T-cell (primary cell): ENCODE results near the gene RAP1GAP. TPM values are rescaled to one million over a fixed set of nuclear protein-coding genes. Genes with fewer than 3 reads are reported as not detected.

Experiments
- ATAC-seq, 4 experiments: fragments of 200-7000 bp in 3 of 4; fragments of 150-1000 bp in 1 of 4; cut with Tn5 transposase; replicated peaks in 1 of 4; 1 replicate in 3 of 4; 2 replicates in 1 of 4; pipeline ENCODE4 v1.10.0; 2021; ENCODE audit warnings: moderate library complexity in 3 of 4, mild to moderate bottlenecking in 2 of 4, moderate number of reproducible peaks in 1 of 4
- CTCF ChIA-PET, 2 donors: fragments of 300-600 bp; sonication (Branson Sonifier 250); formaldehyde crosslinking; loops; one replicate each; lab custom pipeline; 2022; ENCODE audit warnings: antibody characterized with exemption in 2 of 2; lab: Charles Lee
- POLR2A ChIA-PET, 2 donors: fragments of 300-600 bp; sonication (Branson Sonifier 250); formaldehyde crosslinking; loops; one replicate each; lab custom pipeline; 2022; ENCODE audit warnings: antibody characterized with exemption in 2 of 2; lab: Charles Lee
- DNase-seq, 35 experiments: peaks; one replicate each; pipeline versions ENCODE4 v3.0.0 to v3.0.0-alpha.2; 2013 to 2023
- H3K27ac ChIP-seq: one replicate; pipeline ENCODE4 v1.5.1; 2013; ENCODE audit warnings: low read length
- H3K27me3 ChIP-seq, 2 experiments: replicated peaks in 1 of 2; 1 replicate in 1 of 2; 2 replicates in 1 of 2; pipeline versions ENCODE4 v1.6.1 to v1.7.0; 2013; ENCODE audit warnings: low read length in 1 of 2, mixed read lengths in 1 of 2; ENCODE audit not compliant: control insufficient read depth in 2 of 2, insufficient read depth in 2 of 2; ENCODE audit errors: extremely low read depth in 1 of 2
- H3K36me3 ChIP-seq, 2 donors: 1 replicate in 1 of 2; 2 replicates in 1 of 2; pipeline versions ENCODE4 v1.6.1 to v1.7.0; 2013; ENCODE audit warnings: low read length in 1 of 2; ENCODE audit not compliant: control insufficient read depth in 2 of 2, insufficient read depth in 1 of 2; ENCODE audit errors: extremely low read depth in 1 of 2
- H3K4me1 ChIP-seq, 2 experiments: 1 replicate in 1 of 2; 2 replicates in 1 of 2; pipeline versions ENCODE4 v1.6.1 to v1.7.0; 2013; ENCODE audit warnings: low read length in 2 of 2, mixed read lengths in 1 of 2; ENCODE audit not compliant: insufficient read depth in 2 of 2, control insufficient read depth in 1 of 2; ENCODE audit errors: extremely low read depth in 1 of 2
- H3K4me3 ChIP-seq, 2 donors: 1 replicate in 1 of 2; 2 replicates in 1 of 2; pipeline versions ENCODE4 v1.5.1 to v1.7.0; 2013; ENCODE audit warnings: mild to moderate bottlenecking in 2 of 2, low read length in 1 of 2, moderate library complexity in 1 of 2; ENCODE audit not compliant: control insufficient read depth in 1 of 2; ENCODE audit errors: extremely low read depth in 1 of 2
- H3K9me3 ChIP-seq: 2 replicates; pipeline ENCODE4 v1.7.0; 2013
- H3K27ac Mint-ChIP-seq, 2 donors: one replicate each; pipeline ENCODE4 v1.8.0; 2020 to 2021; ENCODE audit warnings: mild to moderate bottlenecking in 2 of 2, mixed read lengths in 2 of 2
- H3K27me3 Mint-ChIP-seq, 2 donors: one replicate each; pipeline ENCODE4 v1.8.0; 2021 to 2022; ENCODE audit warnings: mixed read lengths in 2 of 2
- H3K36me3 Mint-ChIP-seq: one replicate; pipeline ENCODE4 v1.8.0; 2021; ENCODE audit warnings: mixed read lengths
- H3K4me1 Mint-ChIP-seq, 3 donors: one replicate each; pipeline ENCODE4 v1.8.0; 2020 to 2022; ENCODE audit warnings: mixed read lengths in 3 of 3, mild to moderate bottlenecking in 1 of 3
- H3K4me3 Mint-ChIP-seq, 3 donors: one replicate each; pipeline ENCODE4 v1.8.0; 2020 to 2022; ENCODE audit warnings: mild to moderate bottlenecking in 3 of 3, mixed read lengths in 3 of 3, moderate library complexity in 3 of 3
- H3K9me3 Mint-ChIP-seq, 3 donors: one replicate each; pipeline ENCODE4 v1.8.0; 2020 to 2022; ENCODE audit warnings: mixed read lengths in 3 of 3
- WGBS: methylation state at CpG from one replicate; pipeline ENCODE4 v1.1.5; 2013; ENCODE audit warnings: missing lambda C conversion rate; ENCODE audit not compliant: insufficient coverage; 5-methylcytosine and 5-hydroxymethylcytosine counted together
- total RNA-seq, 35 experiments: library from RNA in 6 of 35; stranded (reverse) in 6 of 35; fragments of 120-200 nt in 1 of 35; gene quantifications; one replicate each; pipeline versions ENCODE4 v1.2.1 to v1.2.4 and lab custom pipeline; 2013 to 2026

Gene RAP1GAP
- total RNA-seq, 5 donors from 2014 or later (not counting 1 experiment from before 2014, with no cell fraction given) = 0.18 to 1.0 (median 0.35) TPM

DNA sequence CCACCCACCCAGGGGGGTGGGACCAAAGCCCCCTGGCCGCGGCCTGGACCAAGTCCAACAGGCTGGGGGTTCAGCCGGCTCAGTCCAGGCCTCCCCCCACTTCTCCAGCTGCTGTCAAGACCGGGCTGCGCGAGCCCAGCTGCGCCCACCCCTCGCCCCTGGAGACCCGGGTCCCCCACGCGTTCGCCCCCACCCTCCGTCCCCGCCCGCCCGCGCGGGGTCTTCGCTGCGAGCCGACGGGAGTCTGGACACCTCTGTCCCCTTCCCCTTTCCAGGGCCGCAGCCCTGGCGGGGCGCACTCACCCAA is 253 bp downstream of the RAP1GAP start:
- ATAC-seq = peak in 1 of 4 experiments; percentile 14
- Histone ChIP-seq H3K9me3 (no peaks in the 10 kb centered on the region), H3K4me3 (peak overlapping the region; percentile 10 to 79), H3K27me3 (peaks cover 0 to 61% of the 10 kb centered on the region in 2 experiments), H3K27ac (no peak overlapping the region), H3K4me1 (peaks cover 0 to 24% of the 10 kb centered on the region in 2 experiments), H3K36me3 (no peaks in the 10 kb centered on the region)
- 2% methylated on average over 25 of the region's 25 CpGs for WGBS
- Mint-ChIP-seq H3K4me3 (peak overlapping the region in 1 of 3 donors; percentile 65), H3K9me3 (no peaks in the 10 kb centered on the region), H3K4me1 (peaks cover 9 to 14% (median 10%) of the 10 kb centered on the region in 3 donors), H3K36me3 (no peaks in the 10 kb centered on the region), H3K27ac (no peak overlapping the region), H3K27me3 (peaks cover 22 to 43% of the 10 kb centered on the region in 2 donors)
- CTCF ChIA-PET = no interaction called here
- no peak for DNase-seq
- POLR2A ChIA-PET = no interaction called here

- ChIA-PET POLR2A (no interaction called here), CTCF (no interaction called here)
- H3K27ac ChIP-seq = no peak overlapping the region
- peaks cover 24 to 47% of the 10 kb centered on the region in 2 donors for H3K27me3 Mint-ChIP-seq
- H3K4me1 ChIP-seq = peaks cover 0 to 24% of the 10 kb centered on the region in 2 experiments
- H3K9me3 Mint-ChIP-seq = no peaks in the 10 kb centered on the region
- peak overlapping the region in 2 of 3 donors; percentile 21 to 65 for H3K4me3 Mint-ChIP-seq
- no peaks in the 10 kb centered on the region for H3K36me3 ChIP-seq
- peak in 1 of 4 experiments; percentile 19 for ATAC-seq
- WGBS = 16% methylated on average over 23 of the region's 33 CpGs
- H3K4me1 Mint-ChIP-seq = peaks cover 9 to 14% (median 10%) of the 10 kb centered on the region in 3 donors
- H3K27me3 ChIP-seq = peaks cover 0 to 66% of the 10 kb centered on the region in 2 experiments
- no peaks in the 10 kb centered on the region for H3K9me3 ChIP-seq
- peak overlapping the region; percentile 10 to 33 for H3K4me3 ChIP-seq
- no peak for DNase-seq
- no peaks in the 10 kb centered on the region for H3K36me3 Mint-ChIP-seq
- no peak overlapping the region for H3K27ac Mint-ChIP-seq
Measured at GRCh38 chr1:21668232-21668950, 766 bp downstream of the RAP1GAP start.

GRCh38 chr1:21667348-21668231 is 1.6 kb downstream of the RAP1GAP start:
- WGBS = 87% methylated on average over 3 of the region's 11 CpGs
- peaks cover 0 to 74% of the 10 kb centered on the region in 2 experiments for H3K27me3 ChIP-seq
- no peak for DNase-seq

GRCh38 chr1:21666576-21667320 is 2.4 kb downstream of the RAP1GAP start:
- ChIA-PET CTCF (no interaction called here), POLR2A (no interaction called here)
- Histone ChIP-seq H3K4me3 (no peak overlapping the region), H3K9me3 (no peaks in the 10 kb centered on the region), H3K36me3 (no peaks in the 10 kb centered on the region), H3K4me1 (peaks cover 0 to 24% of the 10 kb centered on the region in 2 experiments), H3K27ac (no peak overlapping the region), H3K27me3 (peaks cover 0 to 83% of the 10 kb centered on the region in 2 experiments)
- Mint-ChIP-seq H3K4me3 (peak overlapping the region in 1 of 3 donors; percentile 6), H3K27ac (no peak overlapping the region), H3K36me3 (no peaks in the 10 kb centered on the region), H3K9me3 (no peaks in the 10 kb centered on the region), H3K4me1 (peaks cover 7 to 14% (median 10%) of the 10 kb centered on the region in 3 donors), H3K27me3 (peaks cover 24 to 53% of the 10 kb centered on the region in 2 donors)
- ATAC-seq = no peak
- no peak for DNase-seq
- 69% methylated on average over 16 of the region's 22 CpGs for WGBS

More at GRCh38 chr1:21667348-21668231, 1.6 kb downstream of the RAP1GAP start:
- H3K27ac ChIP-seq = no peak overlapping the region
- ChIA-PET CTCF (no interaction called here), POLR2A (no interaction called here)
- no peak overlapping the region for H3K27ac Mint-ChIP-seq
- H3K4me1 Mint-ChIP-seq = peaks cover 7 to 14% (median 10%) of the 10 kb centered on the region in 3 donors
- peak overlapping the region in 1 of 3 donors; percentile 65 for H3K4me3 Mint-ChIP-seq
- peaks cover 0 to 24% of the 10 kb centered on the region in 2 experiments for H3K4me1 ChIP-seq
- H3K36me3 ChIP-seq = no peaks in the 10 kb centered on the region
- no peaks in the 10 kb centered on the region for H3K9me3 Mint-ChIP-seq
- peaks cover 24 to 49% of the 10 kb centered on the region in 2 donors for H3K27me3 Mint-ChIP-seq
- ATAC-seq = no peak
- H3K9me3 ChIP-seq = no peaks in the 10 kb centered on the region
- no peaks in the 10 kb centered on the region for H3K36me3 Mint-ChIP-seq
- H3K4me3 ChIP-seq = no peak overlapping the region

DNA sequence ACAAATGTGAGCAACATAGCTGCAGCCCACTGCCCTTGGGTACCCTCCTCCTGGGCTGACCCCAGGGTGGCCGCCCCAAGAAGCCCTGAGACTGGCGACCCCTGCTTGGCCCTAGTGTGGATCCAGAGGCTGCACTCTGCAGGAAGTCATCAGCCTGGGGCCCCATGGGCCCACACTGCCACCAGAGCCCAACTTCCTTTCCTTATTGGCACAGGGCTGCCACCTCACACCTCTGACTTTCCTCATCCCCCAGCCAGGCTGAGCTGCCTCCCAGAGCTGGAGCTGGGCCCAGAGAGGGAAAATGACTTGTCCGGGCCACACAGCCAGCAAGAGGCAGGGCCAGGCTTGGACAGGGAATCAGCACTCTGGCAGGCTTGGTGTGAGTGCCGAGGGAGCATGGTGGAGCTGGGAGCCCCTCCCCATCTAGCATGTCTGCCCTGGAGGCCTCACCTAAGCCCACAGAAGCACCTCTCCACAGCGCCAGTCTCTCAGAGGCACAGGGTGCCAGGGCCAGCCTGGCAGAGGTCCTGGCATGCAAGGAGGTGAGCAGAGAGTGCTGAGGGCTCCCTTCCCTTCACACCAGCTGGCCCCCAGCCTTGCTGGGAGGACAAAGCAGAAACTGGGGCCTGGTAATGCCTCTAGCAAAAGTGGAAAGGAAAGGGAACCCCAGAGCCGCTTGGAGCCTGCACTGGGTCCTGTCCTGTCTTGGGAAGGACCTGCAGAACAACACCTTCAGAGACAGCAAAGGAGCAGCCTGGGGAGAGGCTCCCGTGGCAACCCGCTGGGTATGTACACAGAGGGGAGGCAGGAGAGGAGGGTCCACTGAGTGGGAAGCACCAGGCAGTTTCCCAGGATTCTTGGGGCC is 3.2 kb downstream of the RAP1GAP start:
- Mint-ChIP-seq H3K4me3 (peak overlapping the region in 1 of 3 donors; percentile 6), H3K4me1 (peaks cover 7 to 14% (median 10%) of the 10 kb centered on the region in 3 donors), H3K36me3 (no peaks in the 10 kb centered on the region), H3K27me3 (peaks cover 28 to 58% of the 10 kb centered on the region in 2 donors), H3K9me3 (no peaks in the 10 kb centered on the region), H3K27ac (no peak overlapping the region)
- ChIA-PET POLR2A (no interaction called here), CTCF (no interaction called here)
- Histone ChIP-seq H3K9me3 (no peaks in the 10 kb centered on the region), H3K4me3 (no peak overlapping the region), H3K36me3 (no peaks in the 10 kb centered on the region), H3K27ac (no peak overlapping the region), H3K4me1 (peaks cover 0 to 24% of the 10 kb centered on the region in 2 experiments), H3K27me3 (peaks cover 0 to 87% of the 10 kb centered on the region in 2 experiments)
- no peak for DNase-seq
- ATAC-seq = no peak
- WGBS = 69% methylated on average over 6 of the region's 8 CpGs
